ENCODE results near the gene IZUMO1R. TPM values are rescaled to one million over a fixed set of nuclear protein-coding genes. Genes with fewer than 3 reads are reported as not detected.

Gene IZUMO1R
- total and polyA plus RNA-seq, 2 of the 8 experiments (the other 6 are each of a cell fraction or from before 2014, with no cell fraction given) = not detected

DNA sequence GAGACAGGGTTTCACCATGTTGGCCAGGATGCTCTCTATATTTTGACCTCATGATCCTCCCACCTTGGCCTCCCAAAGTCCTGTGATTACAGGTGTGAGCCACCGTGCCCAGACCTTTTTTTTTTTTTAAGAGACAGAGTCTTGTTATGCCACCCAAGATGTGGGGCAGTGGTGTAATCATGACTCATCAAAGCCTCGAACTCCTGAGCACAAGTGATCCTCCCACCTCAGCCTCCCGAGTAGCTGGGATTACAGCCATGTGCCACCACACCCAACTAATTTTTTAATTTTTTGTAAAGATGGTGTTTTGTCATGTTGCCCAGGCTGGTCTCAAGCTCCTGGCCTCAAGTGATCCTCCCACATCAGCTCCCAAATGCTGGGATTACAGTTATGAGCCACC, 37.9 kb downstream of the IZUMO1R start (continued):
- TF ChIP-seq, protein P1, sequence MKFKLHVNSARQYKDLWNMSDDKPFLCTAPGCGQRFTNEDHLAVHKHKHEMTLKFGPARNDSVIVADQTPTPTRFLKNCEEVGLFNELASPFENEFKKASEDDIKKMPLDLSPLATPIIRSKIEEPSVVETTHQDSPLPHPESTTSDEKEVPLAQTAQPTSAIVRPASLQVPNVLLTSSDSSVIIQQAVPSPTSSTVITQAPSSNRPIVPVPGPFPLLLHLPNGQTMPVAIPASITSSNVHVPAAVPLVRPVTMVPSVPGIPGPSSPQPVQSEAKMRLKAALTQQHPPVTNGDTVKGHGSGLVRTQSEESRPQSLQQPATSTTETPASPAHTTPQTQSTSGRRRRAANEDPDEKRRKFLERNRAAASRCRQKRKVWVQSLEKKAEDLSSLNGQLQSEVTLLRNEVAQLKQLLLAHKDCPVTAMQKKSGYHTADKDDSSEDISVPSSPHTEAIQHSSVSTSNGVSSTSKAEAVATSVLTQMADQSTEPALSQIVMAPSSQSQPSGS (IDR thresholded peaks at IDR 0.05; ENCODE audit: low read length) = no peak

Data from H1 (cell line).